K562 (cell line): ENCODE measurements around the gene GASK1B. TPM values are rescaled to one million over a fixed set of nuclear protein-coding genes. Genes with fewer than 3 reads are reported as not detected.

Experiments used
- ATAC-seq: fragments of 200-7000 bp; cut with Tn5 transposase; 3 replicates; pipeline ENCODE4 v1.9.1; 2020; ENCODE audit warnings: moderate library complexity
- BruUV-seq: library from RNA; stranded (reverse); fragments of 400-500 nt; replicated peaks from 2 replicates; lab custom pipeline; 2021; lab: Mats Ljungman, UMichigan
- CTCF ChIA-PET: fragments of 300-600 bp; formaldehyde crosslinking; extraction: SDS; loops from one replicate; lab custom pipeline; 2021; ENCODE audit warnings: low intra/inter-chr PET ratio; lab: Yijun Ruan, JAX
- POLR2A ChIA-PET: fragments of 300-600, 350-650 bp; sonication (Branson Sonifier 250); formaldehyde crosslinking; extraction: SDS; loops from one replicate; lab custom pipeline; 2021; ENCODE audit warnings: antibody characterized with exemption, inconsistent platforms; lab: Yijun Ruan, JAX
- DNase-seq, 4 experiments: peaks; one replicate each; pipeline versions ENCODE4 v3.0.0 to v3.0.0-alpha.2; 2011 to 2018; ENCODE audit warnings: low spot score in 3 of 4, mixed read lengths in 3 of 4; ENCODE audit errors: extremely low read depth in 1 of 4
- FAIRE-seq: peaks from 2 replicates; lab custom pipeline; 2011; peaks lifted over from hg19 to GRCh38; lab: Jason Lieb, UNC
- H2AFZ ChIP-seq: 2 replicates; pipeline ENCODE4 v1.6.0; 2011; ENCODE audit warnings: low read depth, low read length, control low read depth, inconsistent platforms
- H3K27ac ChIP-seq: fragments of 200-600 bp; 3 replicates; pipeline ENCODE4 v1.8.0; 2011; ENCODE audit warnings: low read depth, mild to moderate bottlenecking, control low read depth, inconsistent platforms, low read length, moderate library complexity, mixed read lengths; ENCODE audit errors: extremely low read depth
- H3K27me3 ChIP-seq, 2 experiments: fragments of 300-600 bp in 1 of 2; 2 replicates in 1 of 2; 3 replicates in 1 of 2; pipeline versions ENCODE4 v1.6.0 to v1.8.0; 2011; ENCODE audit warnings: inconsistent platforms in 2 of 2, low read length in 2 of 2, mild to moderate bottlenecking in 1 of 2, mixed read lengths in 1 of 2, moderate library complexity in 1 of 2; ENCODE audit not compliant: control insufficient read depth in 2 of 2, insufficient read depth in 2 of 2
- H3K36me3 ChIP-seq: fragments of 300-600 bp; 3 replicates; pipeline ENCODE4 v1.8.0; 2011; ENCODE audit warnings: mild to moderate bottlenecking, low read length, inconsistent platforms; ENCODE audit not compliant: control insufficient read depth, insufficient read depth
- H3K4me1 ChIP-seq, 2 experiments: fragments of 200-600 bp in 1 of 2; replicated peaks in 1 of 2; 2 replicates in 1 of 2; 3 replicates in 1 of 2; pipeline versions ENCODE4 v1.5.1 to v1.8.0; 2011; ENCODE audit warnings: inconsistent platforms in 2 of 2, low read length in 2 of 2, mild to moderate bottlenecking in 1 of 2, mixed read lengths in 1 of 2, moderate library complexity in 1 of 2; ENCODE audit not compliant: control insufficient read depth in 2 of 2, insufficient read depth in 2 of 2
- H3K4me2 ChIP-seq: 2 replicates; pipeline ENCODE4 v1.6.1; 2011; ENCODE audit warnings: low read length, control low read depth, inconsistent platforms, mixed read lengths; ENCODE audit not compliant: insufficient read depth
- H3K4me3 ChIP-seq: fragments of 200-600 bp; sonication (generic), shearing (Covaris generic); 2 replicates; pipeline ENCODE4 v1.5.1; 2016; ENCODE audit warnings: control low read depth, inconsistent platforms
- H3K79me2 ChIP-seq: fragments of 200-600 bp; 3 replicates; pipeline ENCODE4 v1.8.0; 2011; ENCODE audit warnings: low read length, inconsistent platforms; ENCODE audit not compliant: control insufficient read depth, insufficient read depth
- H3K9ac ChIP-seq, 2 experiments: 2 replicates each; pipeline versions ENCODE4 v1.6.0 to v1.6.1; 2011; ENCODE audit warnings: low read depth in 2 of 2, low read length in 2 of 2, control low read depth in 1 of 2, inconsistent platforms in 1 of 2, mild to moderate bottlenecking in 1 of 2, mixed read lengths in 1 of 2; ENCODE audit not compliant: insufficient read depth in 1 of 2
- H3K9me1 ChIP-seq: one replicate; pipeline ENCODE4 v1.6.0; 2011; ENCODE audit warnings: inconsistent platforms, mild to moderate bottlenecking, low read length, moderate library complexity; ENCODE audit not compliant: control insufficient read depth, insufficient read depth
- H3K9me3 ChIP-seq: replicated peaks from 2 replicates; pipeline ENCODE4 v1.5.1; 2011; ENCODE audit warnings: low read depth, low read length, inconsistent platforms; ENCODE audit not compliant: control insufficient read depth, insufficient read depth
- H4K20me1 ChIP-seq: replicated peaks from 2 replicates; pipeline ENCODE4 v1.6.1; 2011; ENCODE audit warnings: low read length, inconsistent platforms, mixed read lengths; ENCODE audit not compliant: control insufficient read depth, insufficient read depth
- CHD1 ChIP-seq: fragments of 200-600 bp; sonication (generic); IDR thresholded peaks from one replicate; pipeline ENCODE4 v1.6.1; 2012; ENCODE audit warnings: mild to moderate bottlenecking, moderate library complexity, low read length, inconsistent platforms
- HCFC1 ChIP-seq: IDR thresholded peaks from 2 replicates; pipeline ENCODE4 v1.6.1; 2012; ENCODE audit warnings: low read depth, low read length, improper control_type of control experiment
- IFI16 ChIP-seq: fragments of 250-450 bp; sonication (Bioruptor Pico); IDR thresholded peaks from 2 replicates; pipeline ENCODE4 v2.1.2; 2022; ENCODE audit warnings: mild to moderate bottlenecking, inconsistent platforms
- LARP7 ChIP-seq: fragments of 450-650 bp; IDR thresholded peaks from 2 replicates; pipeline ENCODE4 v1.6.1; 2016
- MAFF ChIP-seq: IDR thresholded peaks from 2 replicates; pipeline ENCODE4 v1.6.1; 2012; ENCODE audit warnings: low read length, improper control_type of control experiment
- RBM25 ChIP-seq: fragments of 200-400 bp; formaldehyde crosslinking; IDR thresholded peaks from 2 replicates; pipeline ENCODE4 v1.6.1; 2018; ENCODE audit warnings: low read length, low read depth, moderate library complexity; ENCODE audit not compliant: severe bottlenecking
- RUNX1 ChIP-seq: sonication (generic); IDR thresholded peaks from 2 replicates; pipeline ENCODE4 v1.6.1; 2016; ENCODE audit warnings: antibody characterized with exemption, low read depth
- SIN3A ChIP-seq, 2 experiments: fragments of 150-350 bp in 1 of 2; IDR thresholded peaks; 2 replicates each; pipeline ENCODE4 v1.6.1; 2011 to 2016; ENCODE audit warnings: borderline replicate concordance in 2 of 2, low read depth in 2 of 2, low read length in 2 of 2, mild to moderate bottlenecking in 2 of 2, moderate library complexity in 2 of 2; ENCODE audit not compliant: control insufficient read depth in 1 of 2
- SP1 ChIP-seq: sonication (generic); formaldehyde crosslinking; IDR thresholded peaks from 2 replicates; pipeline ENCODE4 v1.8.1; 2022; ENCODE audit warnings: mild to moderate bottlenecking, missing genetic modification reagents
- TFAM ChIP-seq: fragments of 250-450 bp; sonication (Bioruptor Pico); conservative IDR thresholded peaks from 2 replicates; pipeline ENCODE4 v1.5.0; 2021; ENCODE audit warnings: mild to moderate bottlenecking, moderate library complexity
- XRCC3 ChIP-seq: fragments of 450-650 bp; IDR thresholded peaks from 2 replicates; pipeline ENCODE4 v1.6.1; 2017; ENCODE audit warnings: mild to moderate bottlenecking, moderate library complexity
- YBX1 ChIP-seq: fragments of 450-650 bp; IDR thresholded peaks from 2 replicates; pipeline ENCODE4 v1.7.1; 2016; ENCODE audit warnings: mild to moderate bottlenecking
- ZKSCAN8 ChIP-seq: fragments of 200-800 bp; sonication (Bioruptor generic); IDR thresholded peaks from 2 replicates; pipeline ENCODE4 v1.6.1; 2016; ENCODE audit warnings: missing genetic modification characterization, missing compliant biosample characterization
- ZNF197 ChIP-seq: fragments of 200-800 bp; sonication (Bioruptor generic); IDR thresholded peaks from 2 replicates; pipeline ENCODE4 v1.6.1; 2016; ENCODE audit warnings: low read depth, missing genetic modification characterization, missing compliant biosample characterization
- ZNF24 ChIP-seq: fragments of 450-650 bp; IDR thresholded peaks from 2 replicates; pipeline ENCODE4 v1.6.1; 2016
- WGBS: fragments of 100-300 bp; shearing (Covaris generic); methylation state at CpG from one replicate; pipeline ENCODE4 v1.1.6; 2016; ENCODE audit warnings: low coverage, mixed read lengths; ENCODE audit not compliant: insufficient coverage; ENCODE audit errors: missing lambda C conversion rate; 5-methylcytosine and 5-hydroxymethylcytosine counted together
- in situ Hi-C: fragments of 300-500 bp; cut with MboI; formaldehyde crosslinking; loops from 4 replicates; pipeline ENCODE4 v1.15.0; 2018; ENCODE audit warnings: inconsistent platforms, mixed read lengths
- intact Hi-C: fragments of 100-400 bp; cut with micrococcal nuclease; formaldehyde crosslinking; loops from 2 replicates; pipeline ENCODE4 v1.14.2; 2022
- polyA plus RNA-seq, 8 experiments: library from polyadenylated mRNA; depleted of rRNA in 4 of 8; stranded (reverse) in 5 of 8; unstranded in 3 of 8; fragments of >200 nt; fragmentation: Nextera tagmentation in 2 of 8; fragmentation: Illumina TruSeq in 1 of 8; extraction: Ambion mirVana in 2 of 8; extraction: Trizol in 1 of 8; gene quantifications; 2 replicates each; pipeline versions ENCODE4 v1.2.1 to v1.2.3, GENCODE V29; 2011 to 2014; ENCODE audit warnings: inconsistent platforms in 1 of 8, missing spikeins in 1 of 8
- total RNA-seq, 7 experiments: library from RNA; depleted of rRNA in 6 of 7; stranded (reverse); fragments of >200 nt in 6 of 7; fragmentation: Illumina TruSeq in 2 of 7; extraction: Trizol in 2 of 7; gene quantifications; 2 replicates each; pipeline versions ENCODE4 v1.2.1 to v1.2.3, GENCODE V29; 2011 to 2021; ENCODE audit warnings: low replicate concordance in 1 of 7
- TF ChIP-seq, protein P1 (sequence below): fragments of 450-650 bp; formaldehyde crosslinking; IDR thresholded peaks from 2 replicates; pipeline ENCODE4 v1.4.0; 2020; ENCODE audit warnings: mild to moderate bottlenecking, mixed read lengths
- TF ChIP-seq, protein P2 (sequence below), 2 experiments: fragments of 450-650 bp in 1 of 2; sonication (generic) in 1 of 2; formaldehyde crosslinking; conservative IDR thresholded peaks; 2 replicates each; pipeline versions ENCODE4 v1.4.0 to v1.8.1; 2020 to 2022; ENCODE audit warnings: mild to moderate bottlenecking in 1 of 2, missing genetic modification reagents in 1 of 2
- TF ChIP-seq, protein P3 (sequence below): sonication (generic); formaldehyde crosslinking; IDR thresholded peaks from 2 replicates; pipeline ENCODE4 v1.8.0; 2022; ENCODE audit warnings: mild to moderate bottlenecking, missing genetic modification reagents

The GASK1B gene
- total and polyA plus RNA-seq, 9 of the 15 experiments (the other 6 are each of a cell fraction or from before 2014, with no cell fraction given), result 0.13 to 1.2 (median 0.61) TPM

DNA sequence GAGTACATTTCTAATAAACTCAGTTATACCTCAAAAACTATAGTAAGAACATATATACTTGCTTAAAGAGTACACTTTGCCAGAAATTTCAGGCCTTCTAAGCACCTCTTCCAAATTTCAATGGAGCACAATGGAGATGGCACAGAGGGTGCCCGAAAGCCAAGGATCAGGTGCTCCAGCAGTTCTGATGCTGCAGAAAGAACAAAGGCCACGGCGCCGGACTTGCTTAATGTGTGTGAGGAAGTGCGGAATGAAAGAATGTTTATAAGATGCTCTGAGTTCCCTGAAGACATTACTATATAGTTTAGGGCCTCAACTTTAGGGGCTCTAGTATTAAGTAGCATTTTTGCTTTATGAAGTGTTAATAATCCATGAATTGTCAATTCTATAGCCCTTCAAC is 44.3 kb downstream of the GASK1B start (continued):
- TF ChIP-seq IFI16 (CRISPR knock-in tag), result no peak
- no peak for TF ChIP-seq XRCC3
- no peak for TF ChIP-seq ZNF24
- TF ChIP-seq ZKSCAN8 (CRISPR knock-in tag), result no peak
- TF ChIP-seq CHD1, result no peak
- no peak for TF ChIP-seq RBM25
- no peak for TF ChIP-seq MAFF
- TF ChIP-seq, protein P1, sequence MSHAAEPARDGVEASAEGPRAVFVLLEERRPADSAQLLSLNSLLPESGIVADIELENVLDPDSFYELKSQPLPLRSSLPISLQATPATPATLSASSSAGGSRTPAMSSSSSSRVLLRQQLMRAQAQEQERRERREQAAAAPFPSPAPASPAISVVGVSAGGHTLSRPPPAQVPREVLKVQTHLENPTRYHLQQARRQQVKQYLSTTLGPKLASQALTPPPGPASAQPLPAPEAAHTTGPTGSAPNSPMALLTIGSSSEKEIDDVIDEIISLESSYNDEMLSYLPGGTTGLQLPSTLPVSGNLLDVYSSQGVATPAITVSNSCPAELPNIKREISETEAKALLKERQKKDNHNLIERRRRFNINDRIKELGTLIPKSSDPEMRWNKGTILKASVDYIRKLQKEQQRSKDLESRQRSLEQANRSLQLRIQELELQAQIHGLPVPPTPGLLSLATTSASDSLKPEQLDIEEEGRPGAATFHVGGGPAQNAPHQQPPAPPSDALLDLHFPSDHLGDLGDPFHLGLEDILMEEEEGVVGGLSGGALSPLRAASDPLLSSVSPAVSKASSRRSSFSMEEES (CRISPR knock-in tag), result no peak
- TF ChIP-seq, all 486 proteins: peak for 0

DNA sequence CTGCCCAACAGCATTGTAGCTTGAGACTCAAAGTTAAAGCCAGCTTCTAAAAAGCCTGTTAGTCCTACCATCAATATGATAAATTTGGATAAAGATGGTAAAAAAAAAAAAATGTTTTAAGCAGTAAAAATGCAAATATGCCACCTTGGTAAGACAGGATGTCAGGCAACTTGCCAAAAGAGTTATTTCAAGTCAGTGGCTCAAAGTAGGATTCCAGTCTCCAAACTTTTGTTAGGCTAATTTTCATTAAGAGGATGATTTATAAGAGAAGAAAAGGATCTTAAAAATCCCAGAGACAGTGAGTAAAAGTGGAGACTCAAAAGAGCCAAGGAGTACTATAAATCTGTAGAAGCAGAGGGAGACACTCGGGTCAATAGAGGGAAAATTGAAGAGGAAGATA is 47.5 kb downstream of the GASK1B start:
- Histone ChIP-seq H3K27ac (no peak overlapping the region), H3K79me2 (no peaks in the 10 kb centered on the region), H3K36me3 (no peaks in the 10 kb centered on the region), H3K4me3 (no peak overlapping the region), H3K4me1 (no peaks in the 10 kb centered on the region), H3K9ac (no peak overlapping the region), H2AFZ (no peak overlapping the region), H4K20me1 (no peaks in the 10 kb centered on the region), H3K4me2 (no peak overlapping the region), H3K27me3 (no peaks in the 10 kb centered on the region), H3K9me1 (no peaks in the 10 kb centered on the region), H3K9me3 (no peaks in the 10 kb centered on the region)
- 0% methylated on average over 1 of the region's 1 CpG for WGBS
- ATAC-seq (no peak), DNase-seq (no peak), FAIRE-seq (no peak)
- in situ Hi-C loops, result no loop called here
- POLR2A ChIA-PET, result no interaction called here
- CTCF ChIA-PET, result no interaction called here
- intact Hi-C loops, result no loop called here
- no TSS peak for BruUV-seq
- no peak for TF ChIP-seq HCFC1
- TF ChIP-seq TFAM (CRISPR knock-in tag), result no peak
- no peak for TF ChIP-seq SP1 (CRISPR knock-in tag)
- TF ChIP-seq YBX1, result no peak
- no peak for TF ChIP-seq LARP7
- no peak for TF ChIP-seq ZNF197
- TF ChIP-seq, protein P2, sequence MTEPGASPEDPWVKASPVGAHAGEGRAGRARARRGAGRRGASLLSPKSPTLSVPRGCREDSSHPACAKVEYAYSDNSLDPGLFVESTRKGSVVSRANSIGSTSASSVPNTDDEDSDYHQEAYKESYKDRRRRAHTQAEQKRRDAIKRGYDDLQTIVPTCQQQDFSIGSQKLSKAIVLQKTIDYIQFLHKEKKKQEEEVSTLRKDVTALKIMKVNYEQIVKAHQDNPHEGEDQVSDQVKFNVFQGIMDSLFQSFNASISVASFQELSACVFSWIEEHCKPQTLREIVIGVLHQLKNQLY (CRISPR knock-in tag; conservative IDR thresholded peaks at IDR 0.05), result no peak
- TF ChIP-seq, protein P3, sequence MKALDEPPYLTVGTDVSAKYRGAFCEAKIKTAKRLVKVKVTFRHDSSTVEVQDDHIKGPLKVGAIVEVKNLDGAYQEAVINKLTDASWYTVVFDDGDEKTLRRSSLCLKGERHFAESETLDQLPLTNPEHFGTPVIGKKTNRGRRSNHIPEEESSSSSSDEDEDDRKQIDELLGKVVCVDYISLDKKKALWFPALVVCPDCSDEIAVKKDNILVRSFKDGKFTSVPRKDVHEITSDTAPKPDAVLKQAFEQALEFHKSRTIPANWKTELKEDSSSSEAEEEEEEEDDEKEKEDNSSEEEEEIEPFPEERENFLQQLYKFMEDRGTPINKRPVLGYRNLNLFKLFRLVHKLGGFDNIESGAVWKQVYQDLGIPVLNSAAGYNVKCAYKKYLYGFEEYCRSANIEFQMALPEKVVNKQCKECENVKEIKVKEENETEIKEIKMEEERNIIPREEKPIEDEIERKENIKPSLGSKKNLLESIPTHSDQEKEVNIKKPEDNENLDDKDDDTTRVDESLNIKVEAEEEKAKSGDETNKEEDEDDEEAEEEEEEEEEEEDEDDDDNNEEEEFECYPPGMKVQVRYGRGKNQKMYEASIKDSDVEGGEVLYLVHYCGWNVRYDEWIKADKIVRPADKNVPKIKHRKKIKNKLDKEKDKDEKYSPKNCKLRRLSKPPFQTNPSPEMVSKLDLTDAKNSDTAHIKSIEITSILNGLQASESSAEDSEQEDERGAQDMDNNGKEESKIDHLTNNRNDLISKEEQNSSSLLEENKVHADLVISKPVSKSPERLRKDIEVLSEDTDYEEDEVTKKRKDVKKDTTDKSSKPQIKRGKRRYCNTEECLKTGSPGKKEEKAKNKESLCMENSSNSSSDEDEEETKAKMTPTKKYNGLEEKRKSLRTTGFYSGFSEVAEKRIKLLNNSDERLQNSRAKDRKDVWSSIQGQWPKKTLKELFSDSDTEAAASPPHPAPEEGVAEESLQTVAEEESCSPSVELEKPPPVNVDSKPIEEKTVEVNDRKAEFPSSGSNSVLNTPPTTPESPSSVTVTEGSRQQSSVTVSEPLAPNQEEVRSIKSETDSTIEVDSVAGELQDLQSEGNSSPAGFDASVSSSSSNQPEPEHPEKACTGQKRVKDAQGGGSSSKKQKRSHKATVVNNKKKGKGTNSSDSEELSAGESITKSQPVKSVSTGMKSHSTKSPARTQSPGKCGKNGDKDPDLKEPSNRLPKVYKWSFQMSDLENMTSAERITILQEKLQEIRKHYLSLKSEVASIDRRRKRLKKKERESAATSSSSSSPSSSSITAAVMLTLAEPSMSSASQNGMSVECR (CRISPR knock-in tag), result no peak
- no peak for TF ChIP-seq RUNX1
- TF ChIP-seq SIN3A (IDR thresholded peaks at IDR 0.05; ENCODE audit: borderline replicate concordance in 2 of 2, control insufficient read depth in 1 of 2, low read depth in 2 of 2, low read length in 2 of 2), result no peak
